ENCODE data around the gene DUSP6.
"Not testable (repeated sequence)": the region's sequence is repeated elsewhere in the genome, so short reads cannot be mapped to it uniquely, and the experiment has no call there.

Gene DUSP6

GRCh38 chr12:89343127-89343526 lies 9.2 kb downstream of the DUSP6 start:
- TF ChIP-seq ZFX (IDR thresholded peaks at IDR 0.05; ENCODE audit: borderline replicate concordance): no peak
- TF ChIP-seq CTCF (IDR thresholded peaks at IDR 0.05): no peak
- H3K27ac ChIP-seq: no peak overlapping the region

GRCh38 chr12:89340861-89341260 lies 11.4 kb downstream of the DUSP6 start:
- no peak overlapping the region for H3K27ac ChIP-seq
- TF ChIP-seq ZFX (IDR thresholded peaks at IDR 0.05; ENCODE audit: borderline replicate concordance) (no peak), CTCF (IDR thresholded peaks at IDR 0.05) (no peak)

- H3K27ac ChIP-seq: no peak overlapping the region
- TF ChIP-seq CTCF (IDR thresholded peaks at IDR 0.05) (no peak), ZFX (IDR thresholded peaks at IDR 0.05; ENCODE audit: borderline replicate concordance) (no peak)
These were observed 12.8 kb downstream of the DUSP6 start for GRCh38 chr12:89339526-89339925.

- H3K27ac ChIP-seq: not testable (repeated sequence)
These were observed 15.2 kb downstream of the DUSP6 start for GRCh38 chr12:89337136-89337535.

GRCh38 chr12:89335452-89336244 lies 16.7 kb downstream of the DUSP6 start:
- TF ChIP-seq CTCF (IDR thresholded peaks at IDR 0.05): no peak
- no peak for TF ChIP-seq ZFX (IDR thresholded peaks at IDR 0.05; ENCODE audit: borderline replicate concordance)
- H3K27ac ChIP-seq: no peak overlapping the region

- no peak overlapping the region for H3K27ac ChIP-seq
- no peak for TF ChIP-seq CTCF (IDR thresholded peaks at IDR 0.05)
- TF ChIP-seq ZFX (IDR thresholded peaks at IDR 0.05; ENCODE audit: borderline replicate concordance): no peak
These were observed 17.6 kb downstream of the DUSP6 start for GRCh38 chr12:89334548-89335169.

GRCh38 chr12:89333564-89334252 lies 18.6 kb downstream of the DUSP6 start:
- TF ChIP-seq CTCF (IDR thresholded peaks at IDR 0.05): no peak
- no peak for TF ChIP-seq ZFX (IDR thresholded peaks at IDR 0.05; ENCODE audit: borderline replicate concordance)
- H3K27ac ChIP-seq: no peak overlapping the region
